Brain microvascular endothelial cell (primary cell): ENCODE measurements around the gene GPD2.
A peak's percentile ranks its signal among the peaks of the same experiment; 100 is the strongest.

Source experiments
- DNase-seq: peaks from one replicate; pipeline ENCODE4 v3.0.0-alpha.2; 2020
- H3K27ac ChIP-seq: fragments of 250-450 bp; sonication (Bioruptor Pico); 2 replicates; pipeline ENCODE4 v1.5.1; 2020; ENCODE audit warnings: mild to moderate bottlenecking, moderate library complexity
- H3K27me3 ChIP-seq: fragments of 250-450 bp; sonication (Bioruptor Pico); replicated peaks from 2 replicates; pipeline ENCODE4 v1.5.1; 2020; ENCODE audit warnings: mild to moderate bottlenecking
- H3K36me3 ChIP-seq: fragments of 250-450 bp; sonication (Bioruptor Pico); replicated peaks from 2 replicates; pipeline ENCODE4 v1.5.1; 2020; ENCODE audit warnings: mild to moderate bottlenecking
- H3K4me3 ChIP-seq: 2 replicates; pipeline ENCODE4 v1.5.1; 2011; ENCODE audit warnings: low read depth, mild to moderate bottlenecking, control low read depth, low read length, moderate library complexity
- in situ Hi-C: cut with HindIII; loops from 2 replicates; pipeline ENCODE4 v1.10.0; 2017; ENCODE audit warnings: low sequenced_read_pairs, low pct_ligation_motif_present
- TF ChIP-seq, protein P1 (sequence below): IDR thresholded peaks from 2 replicates; pipeline ENCODE4 v1.5.1; 2011; ENCODE audit warnings: low read depth, mild to moderate bottlenecking, moderate library complexity, low read length, control low read depth, inconsistent platforms; ENCODE audit errors: missing control alignments

The GPD2 gene

DNA sequence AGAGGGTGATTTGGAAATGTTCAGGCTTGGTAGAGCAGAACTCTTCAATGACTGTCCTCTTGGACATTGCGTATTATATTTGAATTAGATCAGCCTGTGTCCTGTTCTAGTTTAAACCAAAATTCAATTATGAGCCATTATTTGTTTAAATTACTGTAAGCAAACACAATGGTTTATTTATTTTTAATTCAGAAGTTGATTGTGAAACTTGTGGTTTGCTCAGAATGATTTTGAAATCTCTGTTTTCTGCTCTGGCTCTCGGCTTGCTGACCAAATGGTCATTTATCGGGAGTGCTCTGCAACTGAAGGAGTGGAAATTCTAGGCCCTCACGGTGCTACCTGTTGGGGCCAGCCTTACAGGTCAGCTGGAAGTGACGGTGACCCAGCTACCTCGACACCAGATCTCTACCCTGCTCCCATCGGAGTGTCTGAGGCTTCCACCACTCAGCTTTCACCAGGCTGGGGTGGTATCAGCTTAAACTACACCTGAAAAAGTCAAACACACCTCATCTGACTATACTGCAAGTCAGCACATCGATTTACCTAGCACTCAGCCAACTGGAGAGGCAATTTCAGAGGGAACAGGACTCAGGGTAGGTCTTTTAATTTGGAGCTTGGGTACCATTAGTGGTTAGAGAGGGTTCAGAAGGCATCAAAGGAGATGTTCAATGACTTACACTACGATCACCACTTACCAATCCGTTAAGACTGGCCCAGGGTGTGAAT lies 36.8 kb upstream of the GPD2 start:
- Histone ChIP-seq H3K36me3 (no peaks in the 10 kb centered on the region), H3K27me3 (no peaks in the 10 kb centered on the region), H3K27ac (no peak overlapping the region), H3K4me3 (peak overlapping the region; percentile 88)
- in situ Hi-C loops: no loop called here
- TF ChIP-seq, protein P1, sequence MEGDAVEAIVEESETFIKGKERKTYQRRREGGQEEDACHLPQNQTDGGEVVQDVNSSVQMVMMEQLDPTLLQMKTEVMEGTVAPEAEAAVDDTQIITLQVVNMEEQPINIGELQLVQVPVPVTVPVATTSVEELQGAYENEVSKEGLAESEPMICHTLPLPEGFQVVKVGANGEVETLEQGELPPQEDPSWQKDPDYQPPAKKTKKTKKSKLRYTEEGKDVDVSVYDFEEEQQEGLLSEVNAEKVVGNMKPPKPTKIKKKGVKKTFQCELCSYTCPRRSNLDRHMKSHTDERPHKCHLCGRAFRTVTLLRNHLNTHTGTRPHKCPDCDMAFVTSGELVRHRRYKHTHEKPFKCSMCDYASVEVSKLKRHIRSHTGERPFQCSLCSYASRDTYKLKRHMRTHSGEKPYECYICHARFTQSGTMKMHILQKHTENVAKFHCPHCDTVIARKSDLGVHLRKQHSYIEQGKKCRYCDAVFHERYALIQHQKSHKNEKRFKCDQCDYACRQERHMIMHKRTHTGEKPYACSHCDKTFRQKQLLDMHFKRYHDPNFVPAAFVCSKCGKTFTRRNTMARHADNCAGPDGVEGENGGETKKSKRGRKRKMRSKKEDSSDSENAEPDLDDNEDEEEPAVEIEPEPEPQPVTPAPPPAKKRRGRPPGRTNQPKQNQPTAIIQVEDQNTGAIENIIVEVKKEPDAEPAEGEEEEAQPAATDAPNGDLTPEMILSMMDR: no peak
- DNase-seq: no peak

DNA sequence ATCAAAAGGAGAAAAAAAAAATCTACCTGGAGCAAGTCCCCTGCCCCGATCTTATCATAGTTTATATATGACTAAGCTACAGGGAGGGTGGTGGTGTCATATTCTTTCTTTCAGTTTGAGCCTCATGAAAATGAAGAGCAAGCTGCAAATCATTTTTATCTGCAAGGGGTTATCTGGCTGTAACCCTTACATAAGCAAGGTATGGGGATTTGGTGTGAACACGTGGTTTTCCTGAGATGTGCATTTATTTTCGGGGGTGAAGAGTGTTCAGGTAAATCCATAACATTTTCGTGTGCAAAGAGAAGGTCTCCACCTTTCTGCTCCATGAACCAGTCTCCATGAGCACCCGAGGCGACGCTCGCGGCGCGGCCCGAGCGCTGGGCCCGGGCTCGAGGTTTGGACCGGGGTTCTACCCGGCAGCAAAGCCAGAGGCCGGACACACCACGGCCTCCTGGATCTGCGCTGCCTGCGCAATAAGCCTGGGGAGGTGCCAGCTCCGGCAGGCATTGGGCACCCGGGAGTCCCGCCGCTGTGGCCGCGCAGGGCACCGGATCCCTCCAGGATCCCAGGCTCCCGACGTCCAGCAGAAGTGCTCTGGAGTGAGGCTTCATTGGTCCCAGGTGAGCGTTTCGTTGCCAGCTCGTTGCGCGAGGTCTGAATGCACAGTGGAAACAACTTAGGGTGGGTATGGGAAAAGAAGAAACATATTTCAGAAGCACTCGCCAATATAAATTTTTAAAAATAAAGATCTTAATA lies 36.1 kb upstream of the GPD2 start:
- in situ Hi-C loops: no loop called here
- H3K4me3 ChIP-seq: peak overlapping the region; percentile 88
- peak; percentile 44 for DNase-seq

DNA sequence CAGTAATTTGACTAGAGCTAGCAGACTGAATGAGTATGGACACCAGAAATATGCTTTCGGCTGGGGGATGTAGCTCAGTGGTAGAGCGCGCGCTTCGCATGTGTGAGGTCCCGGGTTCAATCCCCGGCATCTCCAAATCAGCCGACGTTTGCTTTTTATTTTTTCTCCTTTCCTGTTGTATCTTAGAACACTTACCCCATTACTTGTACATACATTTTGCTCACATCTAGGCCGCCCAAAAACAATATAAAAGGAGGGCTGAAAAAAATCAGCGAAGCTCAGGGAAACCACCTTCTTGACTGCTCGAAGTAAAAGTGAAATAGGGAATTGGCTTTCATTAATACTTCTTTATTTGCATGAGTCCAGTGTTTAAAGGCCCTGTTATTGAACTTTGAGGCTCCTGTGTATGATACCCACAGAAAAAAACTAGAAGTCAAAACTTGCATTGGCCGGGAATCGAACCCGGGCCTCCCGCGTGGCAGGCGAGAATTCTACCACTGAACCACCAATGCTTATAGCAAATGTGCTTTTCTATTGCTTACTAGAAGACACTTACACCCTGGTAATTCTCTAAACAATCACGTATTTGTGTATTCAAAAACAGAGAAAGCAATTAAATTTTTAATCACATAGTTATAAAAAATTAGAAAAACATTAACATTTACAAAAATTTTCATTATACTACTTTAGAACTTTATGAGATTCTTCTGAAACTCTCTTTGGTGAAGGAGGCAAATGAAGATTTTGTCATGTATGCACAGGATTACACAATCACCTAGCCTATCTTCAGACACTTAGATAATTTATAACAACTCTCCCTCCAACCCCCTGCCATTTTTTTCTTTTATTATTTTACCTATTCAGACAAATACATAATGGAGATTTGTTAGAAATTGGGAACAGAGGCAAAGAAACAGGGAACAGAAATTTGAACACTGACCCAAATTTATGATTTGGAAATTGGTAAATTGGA lies 35.2 kb upstream of the GPD2 start:
- Histone ChIP-seq H3K4me3 (peak overlapping the region; percentile 88), H3K36me3 (no peaks in the 10 kb centered on the region), H3K27ac (peak overlapping the region; percentile 45), H3K27me3 (no peaks in the 10 kb centered on the region)
- TF ChIP-seq, protein P1: no peak
- in situ Hi-C loops: no loop called here
- peak; percentile 84 for DNase-seq

More for the DNA sequence above, 36.1 kb upstream of the GPD2 start:
- H3K27me3 ChIP-seq: no peaks in the 10 kb centered on the region
- H3K27ac ChIP-seq: peak overlapping the region; percentile 52
- TF ChIP-seq, protein P1: no peak
- no peaks in the 10 kb centered on the region for H3K36me3 ChIP-seq

DNA sequence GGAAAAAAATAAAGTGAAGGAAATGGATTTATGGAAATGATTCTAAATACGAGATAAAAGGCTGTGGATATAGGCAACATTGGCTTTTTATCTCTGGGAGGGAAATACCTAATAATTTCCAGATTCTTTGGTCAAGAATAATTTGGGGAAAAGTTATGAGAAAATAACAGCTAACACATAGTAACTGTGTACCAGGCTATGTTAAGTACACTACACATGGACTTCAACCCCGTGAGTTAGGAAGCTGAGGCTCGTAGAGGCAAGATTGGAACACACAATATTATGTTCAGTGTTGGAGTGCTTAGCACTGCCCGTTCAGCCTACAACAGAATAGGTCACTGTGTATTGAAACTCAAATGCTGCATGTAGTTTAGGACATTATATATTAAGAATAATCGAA lies 34.3 kb upstream of the GPD2 start:
- in situ Hi-C loops: no loop called here

DNA sequence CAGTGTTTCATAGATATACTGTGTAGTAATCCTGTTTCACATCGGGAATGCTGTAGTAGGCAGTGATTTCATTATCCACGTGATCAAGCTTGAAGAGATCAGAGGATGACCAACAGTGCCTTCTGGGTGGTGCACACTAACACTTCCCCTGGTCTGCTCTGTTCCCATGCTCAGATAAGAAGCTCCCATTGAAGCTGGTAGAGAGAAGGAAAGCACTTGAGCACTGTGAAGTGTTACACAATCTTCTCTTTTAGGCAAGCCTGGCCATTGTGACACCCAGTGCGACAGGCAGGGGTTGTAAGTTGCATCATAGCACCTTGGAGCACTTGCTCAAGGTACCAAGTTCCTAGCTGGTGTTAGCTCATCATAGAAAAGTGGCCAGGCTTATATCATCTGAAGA lies 30.6 kb upstream of the GPD2 start:
- Histone ChIP-seq H3K27ac (no peak overlapping the region), H3K27me3 (no peaks in the 10 kb centered on the region), H3K36me3 (no peaks in the 10 kb centered on the region), H3K4me3 (no peak overlapping the region)
- DNase-seq: peak; percentile 1
- in situ Hi-C loops: no loop called here
- TF ChIP-seq, protein P1: no peak

More for the DNA sequence above, 34.3 kb upstream of the GPD2 start:
- H3K27ac ChIP-seq: no peak overlapping the region
- no peak overlapping the region for H3K4me3 ChIP-seq
- H3K27me3 ChIP-seq: no peaks in the 10 kb centered on the region
- H3K36me3 ChIP-seq: no peaks in the 10 kb centered on the region
- no peak for DNase-seq
- TF ChIP-seq, protein P1: no peak
